ENCODE results near the gene RPLP1.
A peak's percentile ranks its signal among the peaks of the same experiment; 100 is the strongest.

RPLP1 gene

GRCh38 chr15:69452692-69453521, at the start of gene RPLP1:
Gene RPLP1, plus strand, starts transcription at chr15:69452818. Its CDS starts 131 bp downstream, at chr15:69452949.
- peak; percentile 97 for DNase-seq (ENCODE audit: low spot score)

GRCh38 chr15:69403594-69403993, 49.0 kb upstream of the RPLP1 start:
- no peak for DNase-seq (ENCODE audit: low spot score)

GRCh38 chr15:69405110-69405509, 47.5 kb upstream of the RPLP1 start:
- no peak for DNase-seq (ENCODE audit: low spot score)

- no peak for DNase-seq (ENCODE audit: low spot score)
These were observed 44.8 kb upstream of the RPLP1 start for GRCh38 chr15:69407719-69408400.

- DNase-seq (ENCODE audit: low spot score) = no peak
These were observed 43.8 kb upstream of the RPLP1 start for GRCh38 chr15:69408841-69409240.

- peak; percentile 33 for DNase-seq (ENCODE audit: low spot score)
These were observed 42.3 kb upstream of the RPLP1 start for GRCh38 chr15:69410248-69410874.

- DNase-seq (ENCODE audit: low spot score) = no peak
These were observed 40.3 kb upstream of the RPLP1 start for GRCh38 chr15:69412274-69412673.

GRCh38 chr15:69412701-69413100, 39.9 kb upstream of the RPLP1 start:
- DNase-seq (ENCODE audit: low spot score) = no peak

GRCh38 chr15:69413822-69414700, 38.6 kb upstream of the RPLP1 start, which contains the start of gene KIF23:
Gene KIF23, plus strand, starts transcription at chr15:69414349. Its CDS starts 117 bp downstream, at chr15:69414466.
- peak; percentile 96 for DNase-seq (ENCODE audit: low spot score)

- DNase-seq (ENCODE audit: low spot score) = peak; percentile 19
These were observed 37.9 kb upstream of the RPLP1 start for GRCh38 chr15:69414701-69415167.

- DNase-seq (ENCODE audit: low spot score) = no peak
These were observed 37.2 kb upstream of the RPLP1 start for GRCh38 chr15:69415381-69415780.

GRCh38 chr15:69417581-69417980, 35.0 kb upstream of the RPLP1 start:
- DNase-seq (ENCODE audit: low spot score) = no peak

- DNase-seq (ENCODE audit: low spot score) = no peak
These were observed 31.1 kb upstream of the RPLP1 start for GRCh38 chr15:69421498-69421897.

GRCh38 chr15:69422336-69422895, 30.2 kb upstream of the RPLP1 start:
- DNase-seq (ENCODE audit: low spot score) = no peak

- no peak for DNase-seq (ENCODE audit: low spot score)
These were observed 28.6 kb upstream of the RPLP1 start for GRCh38 chr15:69424001-69424400.

- no peak for DNase-seq (ENCODE audit: low spot score)
These were observed 27.7 kb upstream of the RPLP1 start for GRCh38 chr15:69424748-69425413.

GRCh38 chr15:69433831-69434230, 18.8 kb upstream of the RPLP1 start:
- no peak for DNase-seq (ENCODE audit: low spot score)

GRCh38 chr15:69434238-69434637, 18.4 kb upstream of the RPLP1 start:
- DNase-seq (ENCODE audit: low spot score) = no peak

- DNase-seq (ENCODE audit: low spot score) = no peak
These were observed 17.9 kb upstream of the RPLP1 start for GRCh38 chr15:69434679-69435078.

- no peak for DNase-seq (ENCODE audit: low spot score)
These were observed 16.6 kb upstream of the RPLP1 start for GRCh38 chr15:69435985-69436384.

GRCh38 chr15:69436951-69437350, 15.7 kb upstream of the RPLP1 start:
- no peak for DNase-seq (ENCODE audit: low spot score)
